GM12878 (cell line): ENCODE results near the gene IFI27L1. TPM values are rescaled to one million over a fixed set of nuclear protein-coding genes. Genes with fewer than 3 reads are reported as not detected.

Experiments
- ATAC-seq: fragments of 200-7000 bp; cut with Tn5 transposase; 3 replicates; pipeline ENCODE4 v1.9.1; 2020; ENCODE audit warnings: mild to moderate bottlenecking, moderate library complexity
- BruUV-seq: library from RNA; stranded (reverse); fragments of 400-500 nt; replicated peaks from 2 replicates; lab custom pipeline; 2021; lab: Mats Ljungman, UMichigan
- CTCF ChIA-PET: fragments of 300-600 bp; sonication (Branson Sonifier 250); formaldehyde crosslinking; extraction: SDS; loops from one replicate; lab custom pipeline; 2021; ENCODE audit warnings: inconsistent platforms; lab: Yijun Ruan, JAX
- POLR2A ChIA-PET: fragments of 350-600 bp; formaldehyde crosslinking; extraction: SDS; loops from one replicate; lab custom pipeline; 2021; ENCODE audit warnings: inconsistent platforms; lab: Charles Lee
- RAD21 ChIA-PET: fragments of 300-600 bp; sonication (Branson Sonifier 250); formaldehyde crosslinking; loops from one replicate; lab custom pipeline; 2023; ENCODE audit warnings: antibody characterized with exemption; ENCODE audit not compliant: unreplicated experiment; lab: Charles Lee
- SMC1A ChIA-PET: fragments of 300-600 bp; sonication (Branson Sonifier 250); formaldehyde crosslinking; loops from one replicate; lab custom pipeline; 2023; ENCODE audit not compliant: unreplicated experiment, uncharacterized antibody; lab: Charles Lee
- DNase-seq: peaks from one replicate; pipeline ENCODE4 v3.0.0-alpha.2; 2011; ENCODE audit warnings: low read depth, low spot score
- FAIRE-seq: peaks from 3 replicates; lab custom pipeline; 2011; peaks lifted over from hg19 to GRCh38; lab: Jason Lieb, UNC
- H2AFZ ChIP-seq: 2 replicates; pipeline ENCODE4 v1.6.0; 2011; ENCODE audit warnings: low read depth, low read length, control low read depth; ENCODE audit not compliant: control insufficient read depth
- H3K27ac ChIP-seq: 2 replicates; pipeline ENCODE4 v1.5.1; 2011; ENCODE audit warnings: control low read depth; ENCODE audit not compliant: control insufficient read depth, insufficient read depth
- H3K27me3 ChIP-seq, 2 experiments: replicated peaks in 1 of 2; 2 replicates each; pipeline versions ENCODE4 v1.6.0 to v1.6.1; 2011; ENCODE audit warnings: low read length in 1 of 2; ENCODE audit not compliant: control insufficient read depth in 2 of 2, insufficient read depth in 2 of 2
- H3K36me3 ChIP-seq, 2 experiments: 2 replicates each; pipeline ENCODE4 v1.5.1; 2011; ENCODE audit warnings: low read length in 1 of 2; ENCODE audit not compliant: control insufficient read depth in 2 of 2, insufficient read depth in 2 of 2
- H3K4me1 ChIP-seq: 2 replicates; pipeline ENCODE4 v1.6.1; 2011; ENCODE audit warnings: mild to moderate bottlenecking, low read length, moderate library complexity, mixed read lengths; ENCODE audit not compliant: control insufficient read depth, insufficient read depth
- H3K4me2 ChIP-seq: 2 replicates; pipeline ENCODE4 v1.6.0; 2011; ENCODE audit warnings: control low read depth; ENCODE audit not compliant: control insufficient read depth, insufficient read depth
- H3K4me3 ChIP-seq: fragments of 200-600 bp; sonication (generic); 2 replicates; pipeline ENCODE4 v1.5.1; 2016
- H3K79me2 ChIP-seq: 2 replicates; pipeline ENCODE4 v1.6.0; 2011; ENCODE audit warnings: low read length; ENCODE audit not compliant: control insufficient read depth, insufficient read depth
- H3K9ac ChIP-seq: 2 replicates; pipeline ENCODE4 v1.8.0; 2011; ENCODE audit warnings: low read length, control low read depth, mixed read lengths; ENCODE audit not compliant: control insufficient read depth, insufficient read depth
- H3K9me3 ChIP-seq: replicated peaks from 3 replicates; pipeline ENCODE4 v1.5.1; 2011; ENCODE audit warnings: mild to moderate bottlenecking, low read length; ENCODE audit not compliant: control insufficient read depth, insufficient read depth
- H4K20me1 ChIP-seq: 2 replicates; pipeline ENCODE4 v1.6.0; 2011; ENCODE audit not compliant: control insufficient read depth, insufficient read depth
- BHLHE40 ChIP-seq, 2 experiments: fragments of 450-650 bp in 1 of 2; IDR thresholded peaks; 2 replicates each; pipeline ENCODE4 v1.6.1; 2011 to 2017; ENCODE audit warnings: low read depth in 2 of 2, borderline replicate concordance in 1 of 2, improper control_type of control experiment in 1 of 2, low read length in 1 of 2, mild to moderate bottlenecking in 1 of 2
- CHD1 ChIP-seq: IDR thresholded peaks from 2 replicates; pipeline ENCODE4 v1.6.1; 2012; ENCODE audit warnings: low read depth, low read length, improper control_type of control experiment
- SREBF1 ChIP-seq: IDR thresholded peaks from 2 replicates; pipeline ENCODE4 v1.6.1; 2012; ENCODE audit warnings: mild to moderate bottlenecking, low read length
- TARDBP ChIP-seq: IDR thresholded peaks from 2 replicates; pipeline ENCODE4 v1.6.1; 2016; ENCODE audit warnings: borderline replicate concordance
- ZNF217 ChIP-seq: fragments of 450-650 bp; IDR thresholded peaks from 2 replicates; pipeline ENCODE4 v1.6.1; 2017; ENCODE audit warnings: antibody characterized with exemption, mild to moderate bottlenecking
- ZZZ3 ChIP-seq: IDR thresholded peaks from 2 replicates; pipeline ENCODE4 v1.6.1; 2011; ENCODE audit warnings: low read depth; ENCODE audit not compliant: control insufficient read depth, insufficient read length
- WGBS: methylation state at CpG from one replicate; pipeline ENCODE4 v1.1.6; 2016; ENCODE audit warnings: low lambda C conversion rate; ENCODE audit not compliant: insufficient replicate concordance, insufficient coverage; ENCODE audit errors: missing lambda C conversion rate; 5-methylcytosine and 5-hydroxymethylcytosine counted together
- in situ Hi-C: fragments of 300-500 bp; cut with MboI; formaldehyde crosslinking; loops from 9 replicates; pipeline ENCODE4 v1.14.3; 2018; ENCODE audit warnings: mixed read lengths
- intact Hi-C: fragments of 100-400 bp; cut with micrococcal nuclease; formaldehyde crosslinking; loops from one replicate; pipeline ENCODE4 v1.14.2; 2022; ENCODE audit not compliant: unreplicated experiment
- polyA plus RNA-seq, 11 experiments: library from polyadenylated mRNA; depleted of rRNA in 4 of 11; unstranded in 6 of 11; stranded (reverse) in 5 of 11; fragments of >200 nt; fragmentation: Nextera tagmentation in 4 of 11; fragmentation: Illumina TruSeq in 1 of 11; extraction: Ambion mirVana in 4 of 11; extraction: Trizol in 1 of 11; gene quantifications; 1 replicate in 1 of 11; 2 replicates in 10 of 11; pipeline versions ENCODE4 v1.2.1 to v1.2.3, GENCODE V29; 2011 to 2016; ENCODE audit warnings: inconsistent platforms in 2 of 11, missing spikeins in 2 of 11, low read depth in 1 of 11
- total RNA-seq, 4 experiments: library from RNA; depleted of rRNA in 3 of 4; stranded (reverse); fragments of >200 nt in 3 of 4; fragmentation: Illumina TruSeq in 1 of 4; extraction: Trizol in 1 of 4; gene quantifications; 2 replicates each; pipeline versions ENCODE4 v1.2.1 to v1.2.3, GENCODE V29; 2013 to 2021
- TF ChIP-seq, protein P1 (sequence below): IDR thresholded peaks from 2 replicates; pipeline ENCODE4 v1.6.1; 2012; ENCODE audit warnings: improper control_type of control experiment, low read depth, low read length; ENCODE audit not compliant: insufficient replicate concordance

IFI27L1 gene
- total and polyA plus RNA-seq, 10 of the 15 experiments (the other 5 are each of a cell fraction or from before 2014, with no cell fraction given) = 17.4 to 38.8 (median 27.6) TPM

DNA sequence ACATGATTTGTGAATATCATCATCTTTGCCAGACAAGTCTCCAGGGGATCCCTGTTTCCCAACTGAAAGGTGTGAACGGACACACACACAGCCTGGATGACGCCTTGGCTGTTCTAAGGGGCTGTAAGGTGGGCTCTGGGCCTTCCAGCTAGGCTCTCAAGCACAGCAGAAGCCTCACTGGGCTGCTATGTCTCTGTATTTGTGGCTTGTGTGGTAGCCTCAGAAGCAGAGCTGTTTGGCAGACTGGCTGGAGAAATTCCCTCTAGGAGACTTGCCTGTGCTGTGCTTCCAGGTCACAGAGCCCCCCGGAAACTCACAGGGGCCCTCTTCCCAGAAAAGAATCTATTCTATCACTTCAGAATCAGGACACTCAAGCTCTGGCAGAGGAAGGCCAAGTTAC is 33.5 kb upstream of the IFI27L1 start:
- in situ Hi-C loops = no loop called here
- POLR2A ChIA-PET = no interaction called here
- Histone ChIP-seq H3K9ac (no peak overlapping the region), H3K27me3 (no peaks in the 10 kb centered on the region), H3K4me1 (no peaks in the 10 kb centered on the region)
- no peak for TF ChIP-seq ZZZ3
- TF ChIP-seq CHD1 = no peak
- TF ChIP-seq TARDBP = no peak
- TF ChIP-seq, protein P1, sequence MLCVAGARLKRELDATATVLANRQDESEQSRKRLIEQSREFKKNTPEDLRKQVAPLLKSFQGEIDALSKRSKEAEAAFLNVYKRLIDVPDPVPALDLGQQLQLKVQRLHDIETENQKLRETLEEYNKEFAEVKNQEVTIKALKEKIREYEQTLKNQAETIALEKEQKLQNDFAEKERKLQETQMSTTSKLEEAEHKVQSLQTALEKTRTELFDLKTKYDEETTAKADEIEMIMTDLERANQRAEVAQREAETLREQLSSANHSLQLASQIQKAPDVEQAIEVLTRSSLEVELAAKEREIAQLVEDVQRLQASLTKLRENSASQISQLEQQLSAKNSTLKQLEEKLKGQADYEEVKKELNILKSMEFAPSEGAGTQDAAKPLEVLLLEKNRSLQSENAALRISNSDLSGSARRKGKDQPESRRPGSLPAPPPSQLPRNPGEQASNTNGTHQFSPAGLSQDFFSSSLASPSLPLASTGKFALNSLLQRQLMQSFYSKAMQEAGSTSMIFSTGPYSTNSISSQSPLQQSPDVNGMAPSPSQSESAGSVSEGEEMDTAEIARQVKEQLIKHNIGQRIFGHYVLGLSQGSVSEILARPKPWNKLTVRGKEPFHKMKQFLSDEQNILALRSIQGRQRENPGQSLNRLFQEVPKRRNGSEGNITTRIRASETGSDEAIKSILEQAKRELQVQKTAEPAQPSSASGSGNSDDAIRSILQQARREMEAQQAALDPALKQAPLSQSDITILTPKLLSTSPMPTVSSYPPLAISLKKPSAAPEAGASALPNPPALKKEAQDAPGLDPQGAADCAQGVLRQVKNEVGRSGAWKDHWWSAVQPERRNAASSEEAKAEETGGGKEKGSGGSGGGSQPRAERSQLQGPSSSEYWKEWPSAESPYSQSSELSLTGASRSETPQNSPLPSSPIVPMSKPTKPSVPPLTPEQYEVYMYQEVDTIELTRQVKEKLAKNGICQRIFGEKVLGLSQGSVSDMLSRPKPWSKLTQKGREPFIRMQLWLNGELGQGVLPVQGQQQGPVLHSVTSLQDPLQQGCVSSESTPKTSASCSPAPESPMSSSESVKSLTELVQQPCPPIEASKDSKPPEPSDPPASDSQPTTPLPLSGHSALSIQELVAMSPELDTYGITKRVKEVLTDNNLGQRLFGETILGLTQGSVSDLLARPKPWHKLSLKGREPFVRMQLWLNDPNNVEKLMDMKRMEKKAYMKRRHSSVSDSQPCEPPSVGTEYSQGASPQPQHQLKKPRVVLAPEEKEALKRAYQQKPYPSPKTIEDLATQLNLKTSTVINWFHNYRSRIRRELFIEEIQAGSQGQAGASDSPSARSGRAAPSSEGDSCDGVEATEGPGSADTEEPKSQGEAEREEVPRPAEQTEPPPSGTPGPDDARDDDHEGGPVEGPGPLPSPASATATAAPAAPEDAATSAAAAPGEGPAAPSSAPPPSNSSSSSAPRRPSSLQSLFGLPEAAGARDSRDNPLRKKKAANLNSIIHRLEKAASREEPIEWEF = no peak
- no peak for TF ChIP-seq BHLHE40 (IDR thresholded peaks at IDR 0.05; ENCODE audit: borderline replicate concordance in 1 of 2, low read depth in 2 of 2, low read length in 1 of 2)
- no peak for TF ChIP-seq SREBF1
- no peak for TF ChIP-seq ZNF217
- TF ChIP-seq, all 136 proteins: peak for 0
- ChIA-PET RAD21 (interaction anchor here (0.6 to 1.3 kb wide), 2 partner anchors 89 to 94 kb away, joined by 3 read pairs; no protein-coding TSS in a partner anchor), CTCF (interaction anchor here (1.2 to 2.9 kb wide), 3 partner anchors 11 to 89 kb away, joined by 3 to 12 read pairs (median 10); no protein-coding TSS in a partner anchor), SMC1A (interaction anchor here (1.1 to 2.0 kb wide), 3 partner anchors 9 to 89 kb away, joined by 3 to 5 read pairs (median 5); no protein-coding TSS in a partner anchor)
- no TSS peak for BruUV-seq
- ATAC-seq (no peak), FAIRE-seq (no peak), DNase-seq (no peak)
- no peak overlapping the region for H3K4me3 ChIP-seq
- H3K9me3 ChIP-seq = no peaks in the 10 kb centered on the region
- H3K27ac ChIP-seq = no peak overlapping the region
- no peaks in the 10 kb centered on the region for H4K20me1 ChIP-seq
- no peaks in the 10 kb centered on the region for H3K79me2 ChIP-seq
- no peak overlapping the region for H3K4me2 ChIP-seq
- H3K36me3 ChIP-seq = peaks cover 31 to 32% of the 10 kb centered on the region in 2 experiments
- WGBS = 98% methylated on average over 3 of the region's 3 CpGs
- H2AFZ ChIP-seq = no peak overlapping the region
- intact Hi-C loops = no loop called here
